GM21528 (cell line): ENCODE results near the gene GPR17.

Experiments used
- ATAC-seq: cut with Tn5 transposase; IDR thresholded peaks from one replicate; pipeline ENCODE4 v1.9.1; 2021; ENCODE audit warnings: mild to moderate bottlenecking, moderate library complexity; ENCODE audit not compliant: unreplicated experiment, low FRiP score

GPR17 gene

GRCh38 chr2:127652786-127653357 is 6.9 kb downstream of the GPR17 start:
- ATAC-seq = no peak

GRCh38 chr2:127653421-127654083 is 7.6 kb downstream of the GPR17 start:
- ATAC-seq = no peak

GRCh38 chr2:127654084-127654837 is 8.3 kb downstream of the GPR17 start:
- ATAC-seq = no peak

- ATAC-seq = no peak
Observed at GRCh38 chr2:127654838-127655175, 8.9 kb downstream of the GPR17 start.

- no peak for ATAC-seq
Observed at GRCh38 chr2:127655209-127656073, 9.5 kb downstream of the GPR17 start.

GRCh38 chr2:127656569-127657231 is 10.7 kb downstream of the GPR17 start:
- ATAC-seq = no peak

GRCh38 chr2:127657232-127657595 is 11.3 kb downstream of the GPR17 start:
- no peak for ATAC-seq

GRCh38 chr2:127658146-127658545 is 12.2 kb downstream of the GPR17 start:
- no peak for ATAC-seq

GRCh38 chr2:127658641-127659407 is 12.9 kb downstream of the GPR17 start:
- ATAC-seq = no peak

GRCh38 chr2:127659408-127660290 is 13.7 kb downstream of the GPR17 start:
- ATAC-seq = no peak

GRCh38 chr2:127660291-127660578 is 14.3 kb downstream of the GPR17 start:
- no peak for ATAC-seq

GRCh38 chr2:127661072-127661649 is 15.2 kb downstream of the GPR17 start:
- no peak for ATAC-seq

GRCh38 chr2:127661949-127662510 is 16.1 kb downstream of the GPR17 start:
- no peak for ATAC-seq

- no peak for ATAC-seq
Observed at GRCh38 chr2:127662937-127663565, 17.1 kb downstream of the GPR17 start.

- ATAC-seq = no peak
Observed at GRCh38 chr2:127663566-127664064, 17.7 kb downstream of the GPR17 start.

- no peak for ATAC-seq
Observed at GRCh38 chr2:127664065-127664894, 18.3 kb downstream of the GPR17 start.

GRCh38 chr2:127664895-127665225 is 18.9 kb downstream of the GPR17 start:
- no peak for ATAC-seq
